Esophagus muscularis mucosa (tissue), 4 donors: Measurements from ENCODE around the gene VPS18. TPM values are rescaled to one million over a fixed set of nuclear protein-coding genes. Genes with fewer than 3 reads are reported as not detected.
A peak's percentile ranks its signal among the peaks of the same experiment; 100 is the strongest.

Experiments used
- DNase-seq: peaks from one replicate; pipeline ENCODE4 v3.0.0-alpha.2; 2017; ENCODE audit errors: extremely low spot score
- H3K27ac ChIP-seq, 4 donors: fragments of 200-600 bp; sonication (generic); replicated peaks in 1 of 4; 1 replicate in 3 of 4; 2 replicates in 1 of 4; pipeline ENCODE4 v1.5.1; 2016 to 2019; ENCODE audit warnings: mild to moderate bottlenecking in 1 of 4
- H3K27me3 ChIP-seq, 4 donors: fragments of 200-600 bp; sonication (generic); one replicate each; pipeline versions ENCODE4 v1.5.1 to v1.6.0; 2016 to 2019
- H3K36me3 ChIP-seq, 4 donors: fragments of 200-600 bp; sonication (generic); one replicate each; pipeline ENCODE4 v1.5.1; 2016 to 2019
- H3K4me1 ChIP-seq, 4 donors: fragments of 200-600 bp; sonication (generic); one replicate each; pipeline ENCODE4 v1.5.1; 2016 to 2019
- H3K4me3 ChIP-seq, 4 donors: fragments of 200-600 bp; sonication (generic); 1 replicate in 2 of 4; 2 replicates in 2 of 4; pipeline ENCODE4 v1.5.1; 2016 to 2019; ENCODE audit warnings: mild to moderate bottlenecking in 4 of 4, moderate library complexity in 1 of 4
- H3K9me3 ChIP-seq, 4 donors: fragments of 200-600 bp; sonication (generic); 1 replicate in 3 of 4; 2 replicates in 1 of 4; pipeline ENCODE4 v1.5.1; 2016 to 2019
- CTCF ChIP-seq, 3 experiments: fragments of 200-600 bp in 2 of 3; fragments of 450-650 bp in 1 of 3; sonication (generic) in 2 of 3; IDR thresholded peaks; one replicate each; pipeline ENCODE4 v1.5.1; 2017 to 2019; ENCODE audit warnings: antibody characterized with exemption in 3 of 3, mild to moderate bottlenecking in 2 of 3, moderate library complexity in 1 of 3
- EP300 ChIP-seq: sonication (generic); formaldehyde crosslinking; IDR thresholded peaks from one replicate; pipeline ENCODE4 v1.6.1; 2017; ENCODE audit warnings: antibody characterized with exemption
- POLR2A ChIP-seq: fragments of 450-650 bp; IDR thresholded peaks from one replicate; pipeline ENCODE4 v1.6.1; 2017; ENCODE audit warnings: antibody characterized with exemption, moderate library complexity, mild to moderate bottlenecking, low read depth
- POLR2AphosphoS5 ChIP-seq, 2 donors: sonication (generic); formaldehyde crosslinking; IDR thresholded peaks; one replicate each; pipeline ENCODE4 v1.6.1; 2017; ENCODE audit warnings: antibody characterized with exemption in 2 of 2
- WGBS: methylation state at CpG from one replicate; pipeline ENCODE4 v1.1.5; 2018; 5-methylcytosine and 5-hydroxymethylcytosine counted together
- intact Hi-C: fragments of 100-400 bp; cut with DNase I; formaldehyde crosslinking; loops from one replicate; pipeline ENCODE4 v1.15.1; 2023
- total RNA-seq, 4 donors: library from RNA; depleted of rRNA; stranded (reverse); fragments of >200 nt; gene quantifications; one replicate each; pipeline versions ENCODE4 v1.1.0 to v1.2.1, GENCODE V29; 2016

Gene VPS18
- total RNA-seq, 4 donors from 2014 or later = 28.7 to 36.6 (median 32.2) TPM

- 12% methylated on average over 4 of the region's 4 CpGs for WGBS
- no peak for DNase-seq
- intact Hi-C loops = loop anchor here (2.0 to 5.0 kb wide), 2 partner anchors 35 to 300 kb away; partner anchors contain the start of gene KNL1
- TF ChIP-seq POLR2A = no peak
- no peak for TF ChIP-seq POLR2AphosphoS5 (IDR thresholded peaks at IDR 0.05)
- TF ChIP-seq CTCF (IDR thresholded peaks at IDR 0.05) = peak; percentile 39 to 63 (median 50)
- TF ChIP-seq EP300 = no peak
- Histone ChIP-seq H3K27ac (no peak overlapping the region), H3K9me3 (no peaks in the 10 kb centered on the region), H3K36me3 (peaks cover 0 to 12% (median 11%) of the 10 kb centered on the region in 4 donors), H3K4me3 (no peak overlapping the region), H3K4me1 (peaks cover 20 to 28% (median 23%) of the 10 kb centered on the region in 4 donors), H3K27me3 (no peaks in the 10 kb centered on the region)
Measured at GRCh38 chr15:40891810-40892446, 2.3 kb upstream of the VPS18 start.

- H3K9me3 ChIP-seq = no peaks in the 10 kb centered on the region
- H3K27me3 ChIP-seq = no peaks in the 10 kb centered on the region
- H3K36me3 ChIP-seq = peaks cover 0 to 18% (median 15%) of the 10 kb centered on the region in 4 donors
- WGBS = 92% methylated on average over 2 of the region's 2 CpGs
- intact Hi-C loops = loop anchor here (2.0 to 5.0 kb wide), 2 partner anchors 36 to 300 kb away; partner anchors contain the start of gene KNL1
- TF ChIP-seq POLR2AphosphoS5 (IDR thresholded peaks at IDR 0.05) (no peak), POLR2A (no peak), EP300 (no peak), CTCF (IDR thresholded peaks at IDR 0.05) (no peak)
- no peak for DNase-seq
- no peak overlapping the region for H3K4me3 ChIP-seq
- peaks cover 20 to 32% (median 23%) of the 10 kb centered on the region in 4 donors for H3K4me1 ChIP-seq
- no peak overlapping the region for H3K27ac ChIP-seq
Measured at GRCh38 chr15:40892447-40893012, 1.7 kb upstream of the VPS18 start.

DNA sequence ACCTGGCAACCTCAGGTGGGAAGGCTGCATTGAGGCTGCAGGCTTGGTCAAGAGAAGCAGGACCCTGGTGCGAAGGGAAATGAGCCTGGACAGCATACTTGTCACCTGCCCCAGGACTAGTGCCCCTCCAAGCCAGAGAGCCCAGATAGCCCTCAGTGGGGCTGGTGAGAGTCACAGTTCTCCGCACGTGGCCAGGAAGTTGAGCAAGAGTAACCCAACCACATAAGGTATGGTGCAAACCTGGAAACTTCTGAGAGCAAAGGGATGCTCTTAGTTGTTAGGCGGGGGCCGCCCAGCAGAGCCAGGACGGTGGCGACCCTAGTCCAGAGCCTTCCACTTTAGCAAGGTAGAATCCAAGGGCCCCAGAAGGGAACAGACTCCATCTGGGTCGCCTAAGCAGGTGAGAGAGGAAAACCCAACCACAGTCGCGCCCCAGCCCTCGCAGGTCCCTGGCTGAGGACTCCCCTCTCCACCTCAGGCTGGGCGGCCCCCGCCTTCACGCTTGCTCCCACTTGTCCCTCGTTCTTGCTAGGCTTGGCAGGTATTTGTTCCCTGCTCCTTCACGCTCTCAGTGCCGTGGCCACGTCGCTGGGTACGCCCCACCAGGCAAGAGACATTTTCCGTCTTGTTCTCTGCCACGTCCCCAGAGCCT, 1.1 kb upstream of the VPS18 start:
- Histone ChIP-seq H3K4me3 (peak overlapping the region; percentile 57 to 84 (median 77)), H3K4me1 (peaks cover 20 to 32% (median 23%) of the 10 kb centered on the region in 4 donors), H3K36me3 (peaks cover 0 to 24% (median 21%) of the 10 kb centered on the region in 4 donors), H3K9me3 (no peaks in the 10 kb centered on the region), H3K27ac (peak overlapping the region; percentile 88 to 97 (median 92)), H3K27me3 (no peaks in the 10 kb centered on the region)
- DNase-seq = no peak
- 84% methylated on average over 19 of the region's 22 CpGs for WGBS
- TF ChIP-seq CTCF (IDR thresholded peaks at IDR 0.05) = no peak
- TF ChIP-seq POLR2A = no peak
- TF ChIP-seq EP300 = no peak
- TF ChIP-seq POLR2AphosphoS5 (IDR thresholded peaks at IDR 0.05) = no peak
- intact Hi-C loops = loop anchor here (2.0 to 5.0 kb wide), 2 partner anchors 36 to 301 kb away; partner anchors contain the start of gene KNL1

DNA sequence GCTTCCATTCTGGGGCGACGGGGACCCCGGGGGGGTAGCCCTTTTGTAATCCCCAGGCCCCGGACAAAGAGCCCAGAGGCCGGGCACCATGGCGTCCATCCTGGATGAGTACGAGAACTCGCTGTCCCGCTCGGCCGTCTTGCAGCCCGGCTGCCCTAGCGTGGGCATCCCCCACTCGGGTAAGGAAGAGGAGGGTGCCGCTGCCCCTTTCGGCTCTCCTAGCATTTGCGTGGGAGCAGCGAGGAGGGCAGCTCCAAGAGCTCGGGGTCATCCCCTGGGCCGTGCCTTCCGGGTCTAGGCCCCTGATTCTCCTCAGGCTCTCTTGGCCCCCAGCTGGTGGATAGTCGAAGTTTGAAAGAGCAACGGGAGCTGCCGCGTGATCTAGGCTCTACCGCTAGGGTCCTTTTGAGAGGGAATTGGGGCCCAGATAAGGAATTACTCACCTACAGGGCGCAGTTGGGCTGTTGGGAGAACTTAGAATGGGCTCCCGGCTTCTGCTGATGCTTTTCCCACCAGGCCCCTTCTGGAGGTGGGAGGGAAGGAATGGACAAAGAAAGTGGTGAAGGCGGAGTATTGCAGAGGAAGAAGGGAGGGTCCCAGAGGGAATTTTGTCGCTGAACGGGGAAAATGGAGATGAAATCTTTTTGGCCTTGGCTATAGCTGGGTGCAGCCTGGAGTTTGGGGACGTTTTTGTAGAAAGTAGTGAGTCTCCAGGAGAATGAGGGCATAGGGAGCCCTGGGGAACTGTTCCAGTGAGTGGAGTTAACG, 615 bp downstream of the VPS18 start:
- no peaks in the 10 kb centered on the region for H3K27me3 ChIP-seq
- H3K27ac ChIP-seq = peak overlapping the region; percentile 88 to 97 (median 92)
- intact Hi-C loops = loop anchor here (2.0 to 5.0 kb wide), 4 partner anchors 143 to 303 kb away; partner anchors contain the start of genes INO80, KNL1 and RAD51
- H3K9me3 ChIP-seq = no peaks in the 10 kb centered on the region
- peaks cover 20 to 32% (median 25%) of the 10 kb centered on the region in 4 donors for H3K4me1 ChIP-seq
- DNase-seq = no peak
- 5% methylated on average over 8 of the region's 33 CpGs for WGBS
- TF ChIP-seq POLR2A = no peak
- no peak for TF ChIP-seq POLR2AphosphoS5 (IDR thresholded peaks at IDR 0.05)
- peak in 2 of 3 experiments; percentile 50 to 52 for TF ChIP-seq CTCF (IDR thresholded peaks at IDR 0.05)
- H3K4me3 ChIP-seq = peak overlapping the region; percentile 57 to 84 (median 77)
- H3K36me3 ChIP-seq = peaks cover 9 to 41% (median 38%) of the 10 kb centered on the region in 4 donors
